HG02759 (cell line): ENCODE measurements around the gene ALG11.
"Not testable (repeated sequence)": the region's sequence is repeated elsewhere in the genome, so short reads cannot be mapped to it uniquely, and the experiment has no call there.

ENCODE experiments used
- ATAC-seq: cut with Tn5 transposase; IDR thresholded peaks from one replicate; pipeline ENCODE4 v1.9.1; 2021; ENCODE audit warnings: mild to moderate bottlenecking, moderate library complexity; ENCODE audit not compliant: unreplicated experiment

Gene ALG11

DNA sequence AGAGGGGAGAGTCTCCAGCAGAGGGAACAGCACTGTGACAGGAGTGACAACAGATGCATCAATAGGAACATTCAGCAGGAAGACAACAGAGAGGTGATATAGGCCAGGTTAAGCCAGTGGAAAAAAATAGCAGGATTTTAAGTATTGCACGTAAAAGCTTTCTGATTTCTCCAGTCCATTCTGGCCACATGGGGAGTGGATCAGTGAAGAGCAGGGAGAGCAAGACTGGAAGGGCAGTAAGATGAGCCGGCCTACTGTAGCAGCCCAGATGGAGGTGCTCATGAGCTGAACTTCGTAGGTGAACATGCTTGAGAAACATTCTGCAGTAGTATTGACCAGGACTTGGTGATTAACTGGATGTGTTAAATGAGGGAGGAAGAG, 14.0 kb downstream of the ALG11 start:
- no peak for ATAC-seq

DNA sequence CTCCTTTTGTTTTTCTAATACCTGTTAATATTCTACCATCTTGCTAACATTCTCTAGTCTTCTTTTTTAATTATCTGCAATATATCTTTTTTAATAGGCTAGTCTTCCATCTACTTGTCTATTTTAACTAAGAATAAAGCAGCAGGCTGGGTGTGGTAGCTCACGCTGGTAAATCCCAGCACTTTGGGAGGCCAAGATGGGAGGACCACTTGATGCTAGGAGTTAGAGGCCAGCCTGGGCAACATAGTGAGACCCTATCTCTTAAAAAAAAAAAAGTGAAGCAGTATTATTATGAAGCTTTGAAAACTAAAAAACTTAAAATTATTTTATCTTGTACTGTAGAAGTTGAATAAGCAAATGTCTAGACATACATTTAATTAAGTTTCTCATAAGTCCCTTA, 15.6 kb downstream of the ALG11 start:
- no peak for ATAC-seq

DNA sequence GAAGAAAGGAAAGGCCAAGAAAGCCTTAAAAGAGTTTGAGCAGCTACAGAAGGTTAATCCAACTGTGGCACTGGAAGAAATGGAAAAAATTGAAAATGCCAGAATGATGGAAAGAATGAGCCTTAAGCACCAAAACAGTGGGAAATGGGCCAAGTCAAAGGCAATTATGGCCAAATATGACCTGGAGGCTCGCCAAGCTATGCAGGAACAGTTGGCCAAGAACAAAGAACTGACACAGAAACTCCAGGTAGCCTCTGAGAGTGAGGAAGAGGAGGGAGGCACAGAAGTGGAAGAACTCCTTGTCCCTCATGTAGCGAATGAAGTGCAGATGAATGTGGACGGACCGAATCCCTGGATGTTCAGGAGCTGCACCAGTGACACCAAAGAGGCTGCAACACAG, 17.4 kb downstream of the ALG11 start:
- ATAC-seq, result no peak

DNA sequence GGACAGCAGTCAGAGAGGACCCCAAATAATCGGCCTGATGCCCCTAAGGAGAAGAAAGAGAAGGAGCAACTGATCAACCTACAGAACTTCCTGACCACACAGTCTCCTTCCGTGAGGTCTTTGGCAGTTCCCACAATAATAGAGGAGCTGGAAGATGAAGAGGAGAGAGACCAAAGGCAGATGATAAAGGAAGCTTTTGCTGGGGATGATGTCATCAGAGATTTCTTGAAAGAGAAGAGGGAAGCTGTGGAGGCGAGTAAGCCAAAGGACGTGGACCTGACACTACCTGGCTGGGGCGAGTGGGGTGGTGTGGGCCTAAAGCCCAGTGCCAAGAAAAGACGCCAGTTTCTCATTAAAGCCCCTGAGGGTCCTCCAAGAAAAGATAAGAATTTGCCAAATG, 18.2 kb downstream of the ALG11 start:
- ATAC-seq, result not testable (repeated sequence)

DNA sequence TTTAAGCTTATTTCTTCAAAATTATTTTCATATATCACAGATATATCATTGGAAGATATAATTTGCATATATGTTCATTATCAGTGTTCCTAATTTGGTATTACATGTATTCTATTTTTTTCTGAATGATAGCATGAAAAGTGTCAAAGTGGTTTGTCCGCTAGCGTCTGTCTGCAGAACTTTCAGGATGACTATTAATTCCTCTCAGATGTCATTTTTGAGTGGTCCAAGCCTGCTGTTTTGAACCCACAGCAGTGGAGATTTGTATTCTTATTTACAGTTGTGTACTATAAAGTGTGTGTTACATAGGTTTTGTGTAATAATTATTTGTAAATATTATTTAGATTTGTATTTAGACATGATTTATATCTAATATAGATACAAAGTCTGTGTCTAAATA, 20.8 kb downstream of the ALG11 start:
- ATAC-seq, result no peak

DNA sequence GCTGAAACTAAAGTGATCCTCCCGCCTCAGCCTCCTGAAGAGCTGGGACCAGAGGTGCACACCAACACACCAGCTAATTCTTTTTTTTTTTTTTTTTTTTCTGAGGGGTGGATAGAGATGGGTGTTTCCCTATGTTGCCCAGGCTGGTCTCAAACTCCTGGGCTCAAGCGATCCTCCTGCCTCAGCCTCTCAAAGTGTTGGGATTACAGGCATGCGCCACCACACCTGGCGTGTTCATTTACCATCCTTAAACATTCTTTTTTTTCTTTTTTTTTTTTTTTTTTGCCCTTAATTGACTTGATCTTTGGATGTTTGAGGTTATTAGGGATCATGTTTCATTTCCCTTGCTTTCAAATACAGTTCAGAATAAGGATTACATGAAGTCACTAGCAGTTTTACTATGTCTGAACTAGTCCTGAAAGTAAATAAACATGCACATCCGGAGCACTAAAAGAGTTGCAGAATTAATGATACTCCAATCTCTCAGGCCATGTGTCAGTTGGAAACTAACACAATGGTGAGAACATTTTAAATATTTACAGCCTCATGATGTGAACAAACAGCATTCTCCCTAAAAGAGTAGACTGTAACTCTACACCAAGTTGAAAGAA, 22.5 kb downstream of the ALG11 start:
- ATAC-seq, result no peak

DNA sequence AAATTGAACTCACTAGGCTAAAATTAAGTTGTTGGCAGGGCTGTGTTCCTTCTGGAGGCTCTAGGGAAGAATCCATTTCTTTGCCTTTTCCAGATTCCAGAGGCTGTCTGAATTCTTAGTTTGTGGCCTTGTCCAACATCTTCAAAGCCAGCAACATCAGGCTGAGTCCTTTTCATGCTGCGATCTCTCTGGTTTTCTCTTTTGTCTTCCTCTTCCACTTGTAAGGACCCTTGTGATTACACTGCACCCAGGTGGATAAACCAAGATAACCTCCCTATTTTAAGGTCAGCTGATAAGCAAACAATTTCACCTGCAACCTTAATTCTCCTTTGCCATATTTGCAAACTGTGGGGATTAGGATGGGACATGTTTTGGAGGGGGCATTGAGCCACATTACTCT, 23.8 kb downstream of the ALG11 start:
- ATAC-seq, result no peak

DNA sequence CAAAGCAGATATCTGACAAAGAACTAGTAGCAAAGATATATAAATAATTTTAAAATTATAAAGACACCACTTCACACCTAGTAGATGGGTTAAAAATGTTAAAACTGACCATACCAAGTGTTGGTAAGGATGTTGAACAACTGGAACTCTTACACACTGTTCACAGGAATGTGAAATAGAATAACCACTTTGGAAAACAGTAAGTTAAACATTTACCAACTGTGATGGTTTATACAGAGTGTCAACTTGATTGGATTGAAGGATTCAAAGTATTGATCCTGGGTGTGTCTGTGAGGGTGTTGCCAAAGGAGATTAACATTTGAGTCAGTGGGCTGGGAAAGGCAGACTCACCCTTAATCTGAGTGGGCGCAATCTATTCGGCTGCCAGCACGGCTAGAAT, 31.5 kb downstream of the ALG11 start:
- ATAC-seq, result no peak

DNA sequence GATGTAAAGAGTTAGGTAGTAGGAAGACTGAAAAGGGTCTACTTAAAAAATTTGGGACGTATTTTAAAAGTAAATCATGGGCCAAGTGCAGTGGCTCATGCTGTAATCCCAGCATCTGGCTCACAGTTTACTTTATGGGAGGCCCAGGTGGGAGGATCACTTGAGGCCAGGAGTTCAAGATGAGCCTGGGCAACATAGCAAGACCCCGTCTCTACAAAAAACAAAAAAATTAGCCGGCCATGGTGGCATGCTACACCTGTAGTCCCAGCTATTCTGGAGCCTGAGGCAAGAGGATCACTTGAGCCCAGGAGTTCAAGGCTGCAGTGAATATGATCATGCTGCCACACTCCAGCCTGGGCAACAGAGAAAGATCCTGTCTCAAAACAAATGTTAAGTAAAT, 35.3 kb downstream of the ALG11 start:
- no peak for ATAC-seq

DNA sequence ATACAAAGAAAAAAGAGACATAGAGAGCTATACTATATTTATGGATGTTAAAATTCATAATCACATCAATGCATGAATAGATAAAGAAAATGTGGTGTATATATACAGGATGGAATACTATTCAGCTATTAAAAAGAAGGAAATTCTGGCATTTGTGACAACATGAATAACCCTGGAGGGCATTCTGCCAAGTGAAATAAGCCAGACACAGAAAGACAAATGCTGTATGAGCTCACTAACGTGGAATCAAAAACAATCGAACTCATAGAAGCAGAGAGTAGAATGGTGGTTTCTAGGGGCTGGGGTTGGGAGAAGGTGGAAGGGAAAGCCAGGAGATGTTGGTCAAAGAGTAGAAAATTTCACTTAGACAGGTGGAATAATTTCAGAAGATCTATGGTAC, 36.3 kb downstream of the ALG11 start:
- no peak for ATAC-seq

DNA sequence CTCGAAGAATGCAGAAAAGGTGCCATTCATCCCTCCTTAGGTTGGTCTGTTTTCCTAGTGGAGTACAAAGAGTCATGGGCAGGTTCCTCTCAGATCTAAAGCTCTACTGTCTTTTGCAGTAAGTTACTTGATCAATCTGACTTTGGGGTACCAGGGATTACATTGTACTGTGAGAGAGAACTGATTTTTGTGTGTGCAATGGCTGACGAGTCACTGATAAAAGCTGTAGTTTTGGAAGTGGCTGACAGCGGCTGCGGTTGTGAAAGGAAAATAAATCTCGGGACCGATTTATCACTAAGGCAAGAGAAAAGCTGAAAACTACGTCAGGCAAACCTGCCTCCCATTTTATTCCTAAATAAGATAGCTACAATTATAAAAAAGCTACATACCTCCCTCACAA, 39.2 kb downstream of the ALG11 start:
- ATAC-seq, result no peak

DNA sequence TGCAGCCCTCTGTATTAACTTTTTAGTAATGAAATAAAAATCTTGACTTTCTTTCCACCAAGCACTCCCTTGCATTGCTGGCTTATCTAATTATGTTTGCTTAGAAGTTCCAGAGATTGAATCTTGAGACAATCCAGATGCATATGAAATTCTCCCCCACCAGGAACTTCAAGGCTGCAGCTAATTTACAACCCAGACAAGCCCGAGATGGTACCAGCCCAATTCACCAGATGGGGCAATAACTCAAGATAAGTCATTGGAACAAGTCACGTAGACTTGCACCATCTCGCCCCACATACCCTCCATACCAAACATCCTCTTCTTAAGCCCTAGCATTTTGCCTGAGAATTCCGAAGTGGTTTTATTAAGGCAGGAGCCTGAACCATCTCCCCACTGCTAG, 41.3 kb downstream of the ALG11 start:
- ATAC-seq, result no peak

DNA sequence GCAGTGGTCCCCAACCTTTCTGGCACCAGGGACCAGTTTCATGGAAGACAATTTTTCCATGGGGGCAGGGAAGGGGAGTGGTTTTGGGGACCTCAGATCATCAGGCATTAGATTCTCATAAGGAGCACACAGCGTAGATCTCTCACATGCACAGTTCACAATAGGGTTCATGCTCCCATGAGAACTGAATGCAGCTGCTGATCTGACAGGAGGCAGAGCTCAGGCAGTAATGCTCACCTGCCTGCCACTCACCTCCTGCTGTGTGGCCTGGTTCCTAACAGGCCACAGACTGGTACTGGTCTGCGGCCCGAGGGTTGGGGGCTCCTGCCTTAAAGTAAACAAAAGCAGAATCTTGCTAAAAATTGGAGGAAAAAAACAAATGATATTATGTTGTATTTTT, 48.9 kb downstream of the ALG11 start:
- not testable (repeated sequence) for ATAC-seq

DNA sequence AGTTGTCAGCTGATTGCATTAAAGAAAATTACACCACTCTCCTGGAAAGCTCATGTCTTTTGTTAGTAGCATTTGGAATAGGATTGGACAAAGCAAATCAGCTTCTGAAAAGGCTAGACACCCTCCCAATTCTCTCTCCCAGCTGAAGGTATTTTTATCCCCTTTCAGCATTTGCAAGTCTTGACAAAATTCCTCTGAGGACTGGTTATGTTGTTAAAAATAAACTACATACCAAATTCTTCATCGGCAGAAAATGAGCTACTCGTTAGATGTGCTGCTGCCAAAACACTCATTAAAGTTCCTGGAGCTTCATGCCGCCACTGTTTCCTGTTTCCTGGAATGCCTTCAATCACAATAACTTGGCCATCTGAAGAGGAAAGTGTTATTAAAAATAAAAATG, 49.4 kb downstream of the ALG11 start:
- no peak for ATAC-seq

DNA sequence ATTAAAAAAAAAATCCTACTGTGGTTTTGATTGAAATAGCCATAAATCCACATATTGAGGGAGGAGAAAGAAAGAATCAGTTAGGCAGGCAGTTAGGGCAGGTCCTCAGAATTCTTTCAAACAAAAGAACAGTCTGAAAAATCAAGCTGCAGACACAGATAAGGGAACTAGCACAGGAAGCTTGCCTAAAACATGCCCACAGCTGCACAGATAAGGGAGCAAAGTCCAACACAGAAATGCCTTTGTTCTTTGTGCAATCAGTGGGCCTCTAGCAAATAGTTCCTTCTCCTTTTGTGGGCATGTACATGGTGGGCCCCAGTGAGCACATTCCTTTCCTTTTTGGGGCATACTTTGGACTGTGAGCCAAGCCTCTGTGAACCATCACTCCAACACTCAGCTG, 55.0 kb downstream of the ALG11 start:
- ATAC-seq, result no peak

DNA sequence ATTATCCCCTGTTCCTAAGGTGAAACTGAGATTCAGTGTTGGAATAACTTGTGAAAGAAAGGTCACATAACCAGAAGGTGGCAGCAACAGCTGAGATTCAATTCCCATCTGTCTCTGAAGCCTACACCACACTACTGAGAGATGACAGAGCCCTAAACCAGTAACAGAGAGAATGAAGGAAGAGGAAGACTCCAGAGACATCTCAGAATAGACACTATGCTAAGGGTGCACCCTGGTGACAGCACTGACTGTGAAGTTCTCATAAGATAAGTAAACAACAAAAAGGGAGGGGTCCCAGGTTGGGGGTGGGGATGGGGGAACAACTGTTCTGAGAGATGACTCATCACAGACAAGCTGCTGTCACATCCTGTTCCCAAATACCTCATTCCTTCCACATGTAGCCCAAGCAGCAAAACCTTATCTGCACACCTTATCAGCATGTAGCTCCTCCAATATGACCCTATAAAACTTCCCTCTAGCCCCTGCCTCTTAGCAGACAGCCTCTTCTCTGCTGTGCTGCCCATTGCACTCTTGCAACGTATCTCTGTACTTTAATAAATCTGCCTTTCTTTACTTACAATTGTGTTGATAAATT, 58.8 kb downstream of the ALG11 start:
- ATAC-seq, result no peak
